GM21529 (cell line): ENCODE data around the gene CHST6.
"Not testable (repeated sequence)": the region's sequence is repeated elsewhere in the genome, so short reads cannot be mapped to it uniquely, and the experiment has no call there.

Experiments
- ATAC-seq: cut with Tn5 transposase; IDR thresholded peaks from one replicate; pipeline ENCODE4 v1.9.1; 2021; ENCODE audit not compliant: unreplicated experiment

Gene CHST6

DNA sequence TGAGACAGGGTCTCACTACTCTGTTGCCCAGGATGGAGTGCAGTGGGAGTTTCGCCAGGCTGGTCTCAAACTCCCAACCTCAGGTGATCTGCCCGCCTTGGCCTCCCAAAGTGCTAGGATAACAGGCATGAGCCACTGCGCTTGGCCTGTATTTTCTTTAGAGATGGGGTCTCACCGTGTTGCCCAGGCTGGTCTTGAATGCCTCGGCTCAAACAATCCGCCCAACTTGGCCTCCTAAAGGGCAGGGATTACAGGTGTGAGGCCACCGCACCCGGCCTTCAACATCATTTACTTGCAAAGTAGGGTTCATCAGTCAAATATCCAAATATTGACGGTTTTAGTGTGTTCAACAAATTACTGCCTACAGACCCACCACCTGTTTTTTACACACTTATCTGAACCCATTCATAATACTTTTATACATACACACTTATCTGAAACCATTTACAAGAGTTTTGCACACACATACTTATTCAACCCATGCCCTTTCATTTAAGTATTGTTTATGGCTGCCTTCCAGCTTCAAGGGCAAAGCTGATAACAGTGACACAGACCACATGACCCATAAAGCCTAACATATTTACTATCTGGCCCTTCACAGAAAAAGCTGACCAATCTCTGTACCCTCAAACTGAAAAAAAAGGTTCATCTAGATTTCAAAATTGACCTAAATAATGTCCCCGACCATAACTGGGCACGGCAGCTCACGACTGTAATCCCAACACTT, 42.6 kb downstream of the CHST6 start:
- no peak for ATAC-seq

GRCh38 chr16:75446416-75446815, 48.8 kb downstream of the CHST6 start:
- no peak for ATAC-seq

DNA sequence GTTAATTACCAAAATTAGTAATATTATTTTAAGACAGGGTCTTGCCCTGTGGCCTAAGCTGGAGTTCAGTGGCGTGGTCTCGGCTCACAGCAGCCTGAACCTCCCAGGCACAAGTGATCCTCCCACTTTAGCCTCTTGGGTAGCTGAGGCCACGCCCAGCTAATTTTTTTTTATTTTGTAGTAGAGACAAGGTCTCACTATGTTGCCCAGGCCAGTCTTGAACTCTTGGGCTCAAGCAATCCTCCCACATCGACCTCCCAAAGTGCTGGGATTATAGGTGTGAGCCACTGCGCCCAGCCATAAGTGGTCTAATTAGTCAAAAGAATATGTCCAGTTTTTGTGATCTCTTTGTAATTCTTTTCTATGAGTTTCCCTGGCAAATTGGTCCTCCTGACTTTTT, 49.9 kb downstream of the CHST6 start:
- ATAC-seq = no peak

- ATAC-seq = no peak
These were observed 51.9 kb downstream of the CHST6 start for GRCh38 chr16:75443298-75443697.

GRCh38 chr16:75433732-75434413, 61.4 kb downstream of the CHST6 start:
- peak; percentile 66 for ATAC-seq

DNA sequence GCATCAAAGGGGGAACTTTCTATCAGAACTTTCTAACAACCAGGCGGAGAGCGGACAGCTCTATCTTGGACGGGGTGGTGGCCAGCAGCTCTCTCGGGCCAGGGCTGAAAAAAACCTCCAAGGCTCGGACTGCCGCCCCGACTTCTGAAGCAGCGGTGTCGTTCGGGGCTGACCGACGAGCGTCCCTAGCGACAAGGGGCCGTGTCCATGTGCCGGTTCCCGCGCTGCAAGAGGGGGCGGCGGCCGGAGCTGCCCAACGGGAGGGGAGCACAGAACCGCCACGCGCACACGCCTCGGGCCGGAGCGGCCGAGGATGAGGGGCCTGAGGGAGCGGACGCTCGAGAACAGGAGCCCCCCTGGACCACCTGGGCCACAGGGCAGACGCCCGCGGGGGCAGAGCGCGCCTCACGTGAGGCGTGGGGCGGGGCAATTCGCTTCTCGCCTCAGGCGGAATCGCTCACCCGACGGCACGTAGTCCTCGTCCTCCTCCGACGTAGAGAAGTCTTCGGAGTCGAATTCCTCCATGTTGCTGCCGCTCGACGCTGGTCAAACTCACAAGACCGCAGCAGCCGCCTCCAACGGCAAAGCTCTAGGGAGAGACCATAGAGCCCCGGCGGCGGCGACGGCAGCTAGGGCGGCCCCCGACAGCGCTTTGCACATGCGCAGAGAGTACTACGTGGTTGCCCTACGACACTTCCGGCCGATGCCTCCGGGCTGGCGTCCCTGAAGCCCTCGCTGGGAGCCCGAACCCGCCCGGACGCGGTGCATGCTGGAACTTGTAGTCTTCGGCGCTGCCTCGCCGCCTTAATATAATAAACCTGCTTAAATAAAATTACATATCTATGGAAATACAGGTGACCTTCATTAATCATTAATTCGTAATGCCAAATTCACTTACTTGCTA, 62.2 kb downstream of the CHST6 start, which contains the start of gene CFDP1:
TSS of gene CFDP1 (minus strand) at position 676 of the 904 bp plus-strand sequence. CDS start at position 525, 151 bp downstream.
- ATAC-seq = peak; percentile 92

DNA sequence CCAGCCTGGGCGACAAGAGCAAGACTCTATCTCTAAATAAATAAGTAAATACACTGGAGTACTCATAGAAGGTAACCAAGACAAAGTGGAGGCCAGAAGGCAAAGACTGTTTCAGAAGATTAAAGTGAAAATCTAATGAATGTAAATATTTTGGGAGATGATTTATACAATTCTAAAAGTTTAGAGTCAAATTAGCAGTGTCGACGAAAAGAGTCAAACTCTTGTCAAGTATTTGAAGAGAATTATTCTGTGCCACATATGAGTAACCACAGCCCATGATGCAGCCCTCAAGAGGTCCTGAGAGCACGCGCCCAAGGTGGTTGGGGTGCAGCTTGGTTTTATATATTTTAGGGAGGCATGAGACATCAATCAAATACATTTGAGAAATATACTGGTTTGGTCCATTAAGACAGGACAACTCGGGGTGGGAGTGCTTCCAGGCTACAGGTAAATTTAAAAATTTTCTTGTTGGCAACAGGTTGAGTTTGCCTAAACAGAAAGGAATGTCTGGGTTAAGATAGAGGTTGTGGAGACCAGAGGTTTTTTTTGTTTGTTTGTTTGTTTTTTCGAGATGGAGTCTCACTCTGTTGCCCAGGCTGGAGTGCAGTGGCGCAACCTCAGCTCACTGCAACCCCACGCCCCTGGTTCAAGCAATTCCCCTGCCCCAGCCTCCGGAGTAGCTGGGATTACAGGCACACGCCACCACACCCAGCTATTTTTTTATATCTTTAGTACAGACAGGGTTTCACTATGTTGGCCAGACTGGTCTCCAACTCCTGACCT, 65.4 kb downstream of the CHST6 start:
- ATAC-seq = no peak

DNA sequence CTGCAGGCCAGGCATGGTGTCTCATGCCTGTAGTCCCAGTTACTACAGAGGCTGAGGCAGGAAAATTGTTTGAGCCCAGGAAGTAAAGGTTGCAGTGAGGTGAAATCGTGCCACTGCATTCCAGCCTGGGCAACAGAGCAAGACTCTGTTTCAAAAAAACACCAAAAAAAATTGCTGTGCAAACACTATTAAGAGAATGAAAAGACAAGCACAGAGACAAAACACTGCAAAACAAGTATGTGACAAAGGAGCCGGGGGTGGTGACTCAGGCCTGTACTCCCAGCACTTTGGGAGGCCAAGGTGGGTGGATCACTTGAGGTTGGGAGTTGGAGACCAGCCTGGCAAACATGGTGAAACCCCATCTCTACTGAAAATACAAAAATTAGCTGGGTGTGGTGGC, 68.7 kb downstream of the CHST6 start:
- not testable (repeated sequence) for ATAC-seq

GRCh38 chr16:75424105-75424762, 71.0 kb downstream of the CHST6 start:
- ATAC-seq = not testable (repeated sequence)

GRCh38 chr16:75423723-75424104, 71.5 kb downstream of the CHST6 start:
- no peak for ATAC-seq
